B cell (primary cell): ENCODE data around the gene KAZN. TPM values are rescaled to one million over a fixed set of nuclear protein-coding genes. Genes with fewer than 3 reads are reported as not detected.

Experiments
- ATAC-seq: fragments of 200-7000 bp; cut with Tn5 transposase; one replicate; pipeline ENCODE4 v1.10.0; 2021; ENCODE audit warnings: low read depth, mild to moderate bottlenecking, moderate number of reproducible peaks, moderate library complexity
- CTCF ChIA-PET: fragments of 350-600 bp; sonication (Branson Sonifier 250); formaldehyde crosslinking; loops from one replicate; lab custom pipeline; 2021; ENCODE audit warnings: antibody characterized with exemption, inconsistent platforms; lab: Charles Lee
- POLR2A ChIA-PET: fragments of 350-600 bp; sonication (Branson Sonifier 250); formaldehyde crosslinking; loops from one replicate; lab custom pipeline; 2021; ENCODE audit warnings: antibody characterized with exemption; lab: Charles Lee
- DNase-seq: peaks from one replicate; pipeline ENCODE4 v3.0.0; 2013
- H2AFZ ChIP-seq: 2 replicates; pipeline ENCODE4 v1.6.1; 2012; ENCODE audit warnings: mild to moderate bottlenecking, low read depth, low read length; ENCODE audit not compliant: insufficient read depth, poor library complexity, severe bottlenecking
- H3K27ac ChIP-seq, 2 donors: 1 replicate in 1 of 2; 2 replicates in 1 of 2; pipeline ENCODE4 v1.5.1; 2012 to 2013; ENCODE audit warnings: low read length in 2 of 2, mild to moderate bottlenecking in 2 of 2, moderate library complexity in 1 of 2
- H3K27me3 ChIP-seq, 4 experiments: fragments of 200-600 bp in 1 of 4; sonication (generic) in 1 of 4; replicated peaks in 1 of 4; 1 replicate in 2 of 4; 2 replicates in 2 of 4; pipeline versions ENCODE4 v1.6.1 to v1.7.0; 2013 to 2016; ENCODE audit warnings: low read length in 3 of 4, mild to moderate bottlenecking in 2 of 4, mixed read lengths in 1 of 4, moderate library complexity in 1 of 4; ENCODE audit not compliant: insufficient read depth in 4 of 4, control insufficient read depth in 3 of 4; ENCODE audit errors: control extremely low read depth in 1 of 4
- H3K36me3 ChIP-seq, 2 experiments: replicated peaks in 1 of 2; 1 replicate in 1 of 2; 2 replicates in 1 of 2; pipeline versions ENCODE4 v1.6.1 to v1.7.1; 2013; ENCODE audit warnings: low read length in 1 of 2; ENCODE audit not compliant: insufficient read depth in 2 of 2, control insufficient read depth in 1 of 2; ENCODE audit errors: control extremely low read depth in 1 of 2, extremely low read depth in 1 of 2
- H3K4me1 ChIP-seq, 2 donors: fragments of 200-600 bp in 1 of 2; sonication (generic) in 1 of 2; 1 replicate in 1 of 2; 2 replicates in 1 of 2; pipeline versions ENCODE4 v1.5.1 to v1.6.1; 2013 to 2017; ENCODE audit warnings: low read length in 2 of 2; ENCODE audit not compliant: control insufficient read depth in 2 of 2, insufficient read depth in 2 of 2
- H3K4me2 ChIP-seq: replicated peaks from 2 replicates; pipeline ENCODE3; 2012; ENCODE audit warnings: mild to moderate bottlenecking, low read depth, low read length; ENCODE audit not compliant: poor library complexity, severe bottlenecking
- H3K4me3 ChIP-seq, 5 experiments: fragments of 200-600 bp in 1 of 5; sonication (generic) in 1 of 5; 1 replicate in 3 of 5; 2 replicates in 2 of 5; pipeline versions ENCODE4 v1.5.1 to v1.7.0; 2011 to 2016; ENCODE audit warnings: low read length in 4 of 5, mild to moderate bottlenecking in 4 of 5, low read depth in 2 of 5, control low read depth in 1 of 5, moderate library complexity in 1 of 5; ENCODE audit not compliant: insufficient read depth in 1 of 5; ENCODE audit errors: control extremely low read depth in 1 of 5, extremely low read depth in 1 of 5
- H3K79me2 ChIP-seq: fragments of 200-600 bp; sonication (generic); one replicate; pipeline ENCODE4 v1.6.0; 2016; ENCODE audit warnings: low read length; ENCODE audit not compliant: control insufficient read depth, insufficient read depth
- H3K9ac ChIP-seq: fragments of 200-600 bp; sonication (generic); 2 replicates; pipeline ENCODE4 v1.6.1; 2017; ENCODE audit warnings: mild to moderate bottlenecking, low read length, moderate library complexity
- H3K9me3 ChIP-seq, 3 donors: one replicate each; pipeline versions ENCODE4 v1.6.1 to v1.7.1; 2013; ENCODE audit warnings: low read length in 2 of 3; ENCODE audit not compliant: control insufficient read depth in 2 of 3, insufficient read depth in 1 of 3; ENCODE audit errors: control extremely low read depth in 1 of 3
- H4K20me1 ChIP-seq: 2 replicates; pipeline ENCODE4 v1.6.0; 2012; ENCODE audit warnings: mild to moderate bottlenecking, low read length; ENCODE audit not compliant: insufficient read depth, control insufficient read depth, poor library complexity, severe bottlenecking
- H3K27ac Mint-ChIP-seq: one replicate; pipeline ENCODE4 v1.8.0; 2021; ENCODE audit warnings: mixed read lengths
- H3K27me3 Mint-ChIP-seq: one replicate; pipeline ENCODE4 v1.8.0; 2021; ENCODE audit warnings: mixed read lengths
- H3K4me1 Mint-ChIP-seq: one replicate; pipeline ENCODE4 v1.8.0; 2021; ENCODE audit warnings: mixed read lengths
- H3K4me3 Mint-ChIP-seq: one replicate; pipeline ENCODE4 v1.8.0; 2021; ENCODE audit warnings: mixed read lengths
- H3K9me3 Mint-ChIP-seq: one replicate; pipeline ENCODE4 v1.8.0; 2022; ENCODE audit warnings: mixed read lengths; ENCODE audit not compliant: insufficient read depth
- EZH2 ChIP-seq: IDR thresholded peaks from 2 replicates; pipeline ENCODE4 v1.6.1; 2012; ENCODE audit warnings: borderline replicate concordance, low read depth, mild to moderate bottlenecking, moderate library complexity, low read length; ENCODE audit not compliant: insufficient read depth, poor library complexity, severe bottlenecking
- WGBS: methylation state at CpG from one replicate; pipeline ENCODE4 v1.1.5; 2013; ENCODE audit warnings: missing lambda C conversion rate; ENCODE audit not compliant: insufficient coverage; 5-methylcytosine and 5-hydroxymethylcytosine counted together
- intact Hi-C: fragments of 100-400 bp; cut with micrococcal nuclease; formaldehyde crosslinking; loops from one replicate; pipeline ENCODE4 v1.10.0; 2022
- polyA plus RNA-seq: library from polyadenylated mRNA; depleted of rRNA; stranded (reverse); fragments of >200 nt; gene quantifications from 2 replicates; pipeline ENCODE4 v1.2.3, GENCODE V29; 2012
- total RNA-seq, 2 donors: library from RNA; stranded (reverse); fragments of 120-200 nt in 1 of 2; gene quantifications; 1 replicate in 1 of 2; 2 replicates in 1 of 2; pipeline versions ENCODE4 v1.2.3 to v1.2.4, GENCODE V29; 2013 to 2022
- TF ChIP-seq, protein P1 (sequence below): fragments of 200-600 bp; IDR thresholded peaks from one replicate; pipeline ENCODE4 v1.8.0; 2022; ENCODE audit warnings: antibody characterized with exemption, mild to moderate bottlenecking

The KAZN gene
- total and polyA plus RNA-seq, 2 donors (not counting 1 experiment from before 2014, with no cell fraction given), result 0.13 to 0.39 TPM

DNA sequence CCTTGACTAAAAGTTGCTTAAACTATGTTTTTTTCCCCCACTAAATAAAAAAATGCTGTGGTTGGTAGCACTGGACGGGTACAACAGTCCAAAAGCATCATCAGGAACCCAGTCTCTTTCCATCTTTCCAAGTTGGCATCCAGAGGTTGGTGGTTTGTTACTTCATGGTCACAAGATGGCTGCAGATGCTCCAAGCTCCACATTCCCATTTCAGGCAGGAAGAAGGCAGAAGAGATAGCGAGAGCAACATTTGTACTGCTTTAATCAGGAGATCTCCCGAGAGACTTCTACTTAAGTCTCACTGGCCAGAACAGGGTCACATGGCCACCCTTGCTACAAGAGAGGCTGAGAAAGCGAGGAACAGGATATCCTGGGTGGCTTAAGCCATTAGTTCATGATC is 230.2 kb downstream of the KAZN start:
- no peak overlapping the region for H3K4me2 ChIP-seq
- ChIA-PET POLR2A (no interaction called here), CTCF (no interaction called here)
- no peak overlapping the region for H2AFZ ChIP-seq
- H3K4me1 ChIP-seq, result no peaks in the 10 kb centered on the region
- no peak overlapping the region for H3K27ac ChIP-seq
- DNase-seq (no peak), ATAC-seq (no peak)
- H3K4me1 Mint-ChIP-seq, result no peaks in the 10 kb centered on the region
- WGBS, result 71% methylated on average over 3 of the region's 4 CpGs
- no peaks in the 10 kb centered on the region for H3K9me3 ChIP-seq
- H3K36me3 ChIP-seq, result no peaks in the 10 kb centered on the region
- no peak overlapping the region for H3K27ac Mint-ChIP-seq
- H3K79me2 ChIP-seq, result no peaks in the 10 kb centered on the region
- peaks cover 3% of the 10 kb centered on the region for H3K27me3 Mint-ChIP-seq
- intact Hi-C loops, result no loop called here
- no peak overlapping the region for H3K4me3 Mint-ChIP-seq
- H3K9me3 Mint-ChIP-seq, result peaks cover 2% of the 10 kb centered on the region
- no peak for TF ChIP-seq EZH2
- TF ChIP-seq, protein P1, sequence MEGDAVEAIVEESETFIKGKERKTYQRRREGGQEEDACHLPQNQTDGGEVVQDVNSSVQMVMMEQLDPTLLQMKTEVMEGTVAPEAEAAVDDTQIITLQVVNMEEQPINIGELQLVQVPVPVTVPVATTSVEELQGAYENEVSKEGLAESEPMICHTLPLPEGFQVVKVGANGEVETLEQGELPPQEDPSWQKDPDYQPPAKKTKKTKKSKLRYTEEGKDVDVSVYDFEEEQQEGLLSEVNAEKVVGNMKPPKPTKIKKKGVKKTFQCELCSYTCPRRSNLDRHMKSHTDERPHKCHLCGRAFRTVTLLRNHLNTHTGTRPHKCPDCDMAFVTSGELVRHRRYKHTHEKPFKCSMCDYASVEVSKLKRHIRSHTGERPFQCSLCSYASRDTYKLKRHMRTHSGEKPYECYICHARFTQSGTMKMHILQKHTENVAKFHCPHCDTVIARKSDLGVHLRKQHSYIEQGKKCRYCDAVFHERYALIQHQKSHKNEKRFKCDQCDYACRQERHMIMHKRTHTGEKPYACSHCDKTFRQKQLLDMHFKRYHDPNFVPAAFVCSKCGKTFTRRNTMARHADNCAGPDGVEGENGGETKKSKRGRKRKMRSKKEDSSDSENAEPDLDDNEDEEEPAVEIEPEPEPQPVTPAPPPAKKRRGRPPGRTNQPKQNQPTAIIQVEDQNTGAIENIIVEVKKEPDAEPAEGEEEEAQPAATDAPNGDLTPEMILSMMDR, result no peak
- H3K4me3 ChIP-seq, result no peak overlapping the region
- H3K9ac ChIP-seq, result no peak overlapping the region
- peaks cover 0 to 2% (median 0%) of the 10 kb centered on the region in 4 experiments for H3K27me3 ChIP-seq
- H4K20me1 ChIP-seq, result no peaks in the 10 kb centered on the region

DNA sequence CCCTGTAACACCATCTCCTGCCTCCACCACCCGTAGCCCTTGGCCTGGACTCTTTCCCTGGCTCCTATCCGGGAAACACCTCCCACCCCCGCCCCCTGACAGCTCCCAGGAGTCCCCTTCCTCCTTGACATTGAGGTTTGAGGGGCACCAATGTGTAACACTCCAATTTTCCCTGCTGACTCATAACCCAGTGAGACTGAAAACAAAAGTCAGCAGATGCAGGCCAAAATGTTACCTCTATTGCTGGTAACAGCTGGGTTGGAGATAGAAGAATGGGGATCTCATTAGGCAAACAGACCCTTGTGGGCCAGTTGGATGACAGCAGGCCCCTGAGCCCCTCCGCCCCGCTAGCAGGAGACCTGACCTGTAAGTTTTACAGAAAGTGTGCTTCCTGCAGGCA is 237.2 kb downstream of the KAZN start:
- Histone ChIP-seq H4K20me1 (no peaks in the 10 kb centered on the region), H3K27ac (no peak overlapping the region), H3K4me1 (no peaks in the 10 kb centered on the region), H3K9me3 (peaks cover 0 to 7% (median 2%) of the 10 kb centered on the region in 3 donors), H3K9ac (no peak overlapping the region), H3K79me2 (no peaks in the 10 kb centered on the region), H3K4me3 (no peak overlapping the region), H3K27me3 (no peaks in the 10 kb centered on the region), H3K36me3 (no peaks in the 10 kb centered on the region), H2AFZ (no peak overlapping the region), H3K4me2 (no peak overlapping the region)
- DNase-seq (no peak), ATAC-seq (no peak)
- POLR2A ChIA-PET, result no interaction called here
- no peak for TF ChIP-seq EZH2
- TF ChIP-seq, protein P1, result no peak
- CTCF ChIA-PET, result no interaction called here
- intact Hi-C loops, result no loop called here
- 77% methylated on average over 5 of the region's 5 CpGs for WGBS
- Mint-ChIP-seq H3K4me3 (no peak overlapping the region), H3K9me3 (peaks cover 1% of the 10 kb centered on the region), H3K27me3 (peaks cover 3% of the 10 kb centered on the region), H3K27ac (no peak overlapping the region), H3K4me1 (no peaks in the 10 kb centered on the region)
